Sigmoid colon (tissue), 7 donors: ENCODE measurements around the gene OVCA2. TPM values are rescaled to one million over a fixed set of nuclear protein-coding genes. Genes with fewer than 3 reads are reported as not detected.

ENCODE experiments used
- DNase-seq: peaks from one replicate; pipeline ENCODE4 v3.0.0-alpha.2; 2019
- H3K27ac ChIP-seq, 4 donors: fragments of 200-600 bp; sonication (generic); one replicate each; pipeline ENCODE4 v1.5.1; 2016 to 2019; ENCODE audit warnings: mild to moderate bottlenecking in 1 of 4
- H3K27me3 ChIP-seq, 3 donors: fragments of 200-600 bp; sonication (generic); one replicate each; pipeline ENCODE4 v1.5.1; 2019; ENCODE audit warnings: mild to moderate bottlenecking in 1 of 3
- H3K36me3 ChIP-seq, 4 donors: fragments of 200-600 bp; sonication (generic); one replicate each; pipeline ENCODE4 v1.5.1; 2016 to 2019
- H3K4me1 ChIP-seq, 4 donors: fragments of 200-600 bp; sonication (generic); one replicate each; pipeline ENCODE4 v1.5.1; 2017 to 2019
- H3K4me3 ChIP-seq, 4 donors: fragments of 200-600 bp; sonication (generic); one replicate each; pipeline ENCODE4 v1.5.1; 2017 to 2019; ENCODE audit warnings: mild to moderate bottlenecking in 2 of 4, moderate library complexity in 1 of 4
- H3K9me3 ChIP-seq, 4 donors: fragments of 200-600 bp in 3 of 4; sonication (generic) in 3 of 4; one replicate each; pipeline versions ENCODE4 v1.5.1 to v1.6.1; 2013 to 2019
- CTCF ChIP-seq, 4 experiments: fragments of 450-650 bp in 3 of 4; fragments of 200-600 bp in 1 of 4; IDR thresholded peaks; one replicate each; pipeline ENCODE4 v1.5.1; 2016 to 2019; ENCODE audit warnings: antibody characterized with exemption in 4 of 4, mild to moderate bottlenecking in 3 of 4, moderate library complexity in 2 of 4
- EP300 ChIP-seq, 4 donors: sonication (generic); formaldehyde crosslinking; IDR thresholded peaks; one replicate each; pipeline ENCODE4 v1.6.1; 2017; ENCODE audit warnings: antibody characterized with exemption in 4 of 4
- POLR2A ChIP-seq, 2 donors: fragments of 450-650 bp; IDR thresholded peaks; one replicate each; pipeline ENCODE4 v1.6.1; 2016; ENCODE audit warnings: antibody characterized with exemption in 2 of 2, mild to moderate bottlenecking in 2 of 2, moderate library complexity in 2 of 2
- POLR2AphosphoS5 ChIP-seq, 4 donors: sonication (generic); formaldehyde crosslinking; IDR thresholded peaks; one replicate each; pipeline ENCODE4 v1.6.1; 2017; ENCODE audit warnings: antibody characterized with exemption in 4 of 4
- WGBS, 2 donors: extraction: QIAGEN DNeasy Blood & Tissue Kit; methylation state at CpG; one replicate each; pipeline ENCODE4 v1.1.7; 2013; 5-methylcytosine and 5-hydroxymethylcytosine counted together
- intact Hi-C: fragments of 100-400 bp; cut with DNase I; formaldehyde crosslinking; loops from one replicate; pipeline ENCODE4 v1.15.1; 2023
- polyA plus RNA-seq, 3 donors: library from polyadenylated mRNA; stranded (reverse); fragments of 200-250 nt; gene quantifications; one replicate each; pipeline ENCODE4 v1.2.3, GENCODE V29; 2013
- total RNA-seq, 4 donors: library from RNA; depleted of rRNA; stranded (reverse); fragments of >200 nt; gene quantifications; one replicate each; pipeline ENCODE4 v1.1.0, GENCODE V29; 2016
- donor health status: healthy with polysubstance abuse.
- donor health status: Bipolar disorder and iron deficiency.
- donor health status: healthy.

The OVCA2 gene
- total and polyA plus RNA-seq, 7 donors: 26.3 to 66.8 (median 43.0) TPM

DNA sequence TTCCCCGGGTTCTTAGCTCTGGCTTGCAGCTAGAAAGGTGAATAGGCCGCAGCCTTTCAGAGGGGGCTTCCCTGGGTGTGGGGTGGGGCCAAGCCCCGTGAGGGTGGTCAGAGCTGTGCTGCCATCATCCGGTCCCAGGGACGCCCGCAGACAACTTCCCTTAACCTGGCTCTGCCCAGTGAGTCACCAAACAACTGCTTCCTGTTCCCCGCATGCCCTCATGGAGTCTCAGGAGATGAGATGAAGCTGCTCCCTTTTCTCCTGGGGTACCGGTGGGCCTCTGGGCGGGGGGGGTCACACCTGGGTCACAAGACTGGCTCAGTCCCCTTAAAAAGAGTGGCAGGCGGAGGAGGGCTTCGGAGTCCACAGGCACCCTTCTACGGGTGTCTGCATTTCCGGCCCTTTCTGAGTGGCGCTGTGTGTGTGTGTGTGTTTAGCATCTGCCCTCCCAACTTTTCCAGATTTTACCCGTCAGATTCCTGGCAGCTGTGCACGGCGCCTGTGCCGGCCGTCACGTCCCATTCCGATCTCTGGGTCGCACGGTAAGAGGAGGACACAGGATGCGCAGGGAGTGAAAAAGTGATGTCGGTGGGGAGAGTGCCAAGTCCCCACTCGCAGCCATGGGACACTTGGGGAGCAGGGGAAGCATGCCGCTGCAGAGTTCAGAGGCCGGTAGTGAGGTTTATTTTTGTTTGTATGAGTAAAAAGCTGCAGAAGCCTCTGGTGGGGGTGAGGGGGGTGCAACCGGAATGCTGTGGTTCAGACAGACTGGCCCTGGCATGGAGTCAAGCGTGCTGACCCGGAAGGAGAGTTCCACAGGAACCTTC, 29.8 kb downstream of the OVCA2 start:
- H3K27ac ChIP-seq: peak overlapping the region; percentile 58 to 78 (median 74)
- DNase-seq: peak; percentile 87
- peaks cover 0 to 13% (median 2%) of the 10 kb centered on the region in 4 donors for H3K36me3 ChIP-seq
- no peaks in the 10 kb centered on the region for H3K9me3 ChIP-seq
- no peaks in the 10 kb centered on the region for H3K27me3 ChIP-seq
- H3K4me3 ChIP-seq: no peak overlapping the region
- 76 to 84% methylated on average over 31 of the region's 31 CpGs for whole genome bisulfite sequencing, 2 donors
- intact Hi-C loops: no loop called here
- no peak for TF ChIP-seq POLR2A (IDR thresholded peaks at IDR 0.05)
- TF ChIP-seq POLR2AphosphoS5 (IDR thresholded peaks at IDR 0.05): peak; percentile 24 to 67 (median 62)
- peak in 2 of 4 donors; percentile 28 to 59 for TF ChIP-seq EP300 (IDR thresholded peaks at IDR 0.05)
- H3K4me1 ChIP-seq: peaks cover 0 to 62% (median 46%) of the 10 kb centered on the region in 4 donors

DNA sequence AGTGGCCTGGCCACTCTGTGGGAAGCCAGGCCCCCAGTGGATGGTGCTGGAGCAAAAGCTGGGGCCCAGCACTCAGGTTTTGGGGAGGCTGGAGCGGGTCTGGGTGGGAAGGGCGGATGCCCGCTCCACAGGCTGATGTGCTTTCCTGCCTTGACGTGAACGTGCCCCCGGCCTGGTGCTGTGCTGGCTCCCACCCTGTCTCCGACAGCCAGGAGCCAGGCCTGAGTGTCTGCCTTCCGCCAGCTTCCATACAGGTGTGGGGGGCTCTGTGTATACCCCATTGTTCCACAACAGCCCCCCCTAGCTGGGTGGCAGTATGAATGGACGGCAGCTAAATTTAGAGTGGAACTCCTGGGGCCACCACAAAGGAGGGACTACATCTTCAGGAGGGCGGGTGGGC, 33.1 kb downstream of the OVCA2 start:
- TF ChIP-seq EP300 (IDR thresholded peaks at IDR 0.05): no peak
- no peak for TF ChIP-seq POLR2A (IDR thresholded peaks at IDR 0.05)
- Histone ChIP-seq H3K9me3 (no peaks in the 10 kb centered on the region), H3K36me3 (peaks cover 0 to 32% (median 6%) of the 10 kb centered on the region in 4 donors), H3K4me3 (no peak overlapping the region), H3K27me3 (no peaks in the 10 kb centered on the region), H3K27ac (peak overlapping the region; percentile 51 to 79 (median 68)), H3K4me1 (peaks cover 0 to 45% (median 34%) of the 10 kb centered on the region in 4 donors)
- DNase-seq: no peak
- intact Hi-C loops: no loop called here
- WGBS, 2 donors: 90% methylated on average over 10 of the region's 10 CpGs

DNA sequence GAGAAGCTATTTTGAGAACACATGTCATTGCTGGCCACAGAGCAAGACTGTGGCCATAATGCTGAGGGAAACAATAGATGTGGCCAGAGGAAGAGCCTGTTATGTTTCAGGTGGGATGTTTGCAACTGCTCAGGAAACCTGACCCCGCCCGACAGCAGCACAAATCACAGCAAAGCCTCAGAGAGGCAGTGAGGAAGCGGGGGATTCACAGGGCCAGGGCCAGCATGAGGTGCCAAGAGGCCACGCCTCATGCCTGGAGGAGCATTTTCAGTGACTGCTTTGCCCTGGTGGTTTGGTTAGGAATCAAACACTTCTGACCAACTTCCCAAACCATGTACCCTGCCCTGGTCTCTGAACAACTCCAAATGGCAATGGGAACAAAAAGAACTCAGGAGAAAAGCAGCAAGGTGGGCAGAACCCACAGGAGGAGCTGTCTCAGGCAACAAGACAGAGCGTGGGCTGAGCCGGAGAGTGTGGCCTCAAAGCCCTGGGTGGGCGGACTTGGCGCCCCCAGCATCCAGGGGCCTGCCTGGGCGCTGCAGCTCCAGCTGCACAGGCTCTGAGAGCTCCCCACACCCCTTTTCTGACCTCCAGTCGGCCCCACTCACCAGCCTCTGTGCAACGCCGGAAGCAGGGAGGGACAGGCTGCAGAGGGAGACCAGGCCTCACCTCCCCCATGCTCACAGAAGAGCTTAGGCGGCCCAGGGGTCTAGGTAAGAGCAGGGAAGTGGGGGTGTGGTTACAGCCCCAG, 33.7 kb downstream of the OVCA2 start:
- WGBS, 2 donors: 66 to 80% methylated on average over 13 of the region's 13 CpGs
- Histone ChIP-seq H3K4me1 (peaks cover 0 to 45% (median 34%) of the 10 kb centered on the region in 4 donors), H3K27ac (peak overlapping the region; percentile 51 to 79 (median 68)), H3K27me3 (no peaks in the 10 kb centered on the region), H3K36me3 (peaks cover 0 to 38% (median 9%) of the 10 kb centered on the region in 4 donors), H3K4me3 (no peak overlapping the region), H3K9me3 (no peaks in the 10 kb centered on the region)
- peak; percentile 77 for DNase-seq
- TF ChIP-seq POLR2AphosphoS5 (IDR thresholded peaks at IDR 0.05) (peak in 1 of 4 donors; percentile 22), EP300 (IDR thresholded peaks at IDR 0.05) (no peak), CTCF (IDR thresholded peaks at IDR 0.05) (no peak)
- intact Hi-C loops: no loop called here

DNA sequence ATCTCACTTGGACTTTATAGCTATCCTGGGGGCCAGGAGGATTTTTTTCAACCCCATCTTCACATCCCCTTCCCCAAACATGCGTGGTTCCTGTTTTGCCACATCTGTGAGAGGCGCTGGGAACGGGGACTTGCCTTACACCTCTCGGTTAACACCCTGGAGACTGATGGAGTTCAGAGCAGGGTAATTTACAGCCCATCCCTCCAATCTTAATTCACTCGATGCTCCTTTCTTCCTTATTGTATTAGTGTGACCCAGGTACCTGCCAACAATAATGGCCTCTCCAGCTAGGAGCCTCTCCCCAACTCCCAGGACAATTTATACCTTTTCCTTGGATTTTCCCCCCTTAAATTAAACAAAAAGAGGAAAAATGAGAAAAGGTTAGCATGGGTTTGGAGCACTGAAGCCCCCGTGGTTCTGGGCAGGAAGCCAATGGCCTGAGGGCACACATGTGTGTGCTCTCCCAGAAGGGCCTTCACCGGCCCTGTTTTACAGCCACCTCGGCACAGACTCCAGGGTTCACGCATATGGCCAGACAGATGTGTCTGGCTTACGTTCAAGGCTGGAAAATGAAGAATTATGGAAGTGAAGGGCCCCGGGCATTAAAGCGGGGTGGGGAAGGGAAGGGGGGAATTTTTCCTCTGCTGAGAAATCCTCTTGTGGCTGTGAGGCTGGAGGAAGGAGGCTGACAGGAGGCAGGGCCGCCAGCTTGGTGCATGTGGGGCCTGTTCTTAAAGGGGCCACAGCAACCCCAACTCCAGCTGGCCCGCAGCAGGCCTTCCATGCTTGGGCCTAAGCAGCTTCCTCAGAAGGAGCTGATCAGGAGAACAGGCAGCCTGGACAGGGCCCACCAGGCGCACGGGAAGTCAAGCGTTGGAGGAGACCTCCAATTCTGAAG, 34.5 kb downstream of the OVCA2 start:
- H3K4me1 ChIP-seq: peaks cover 0 to 37% (median 30%) of the 10 kb centered on the region in 4 donors
- peak overlapping the region; percentile 51 to 79 (median 68) for H3K27ac ChIP-seq
- TF ChIP-seq EP300 (IDR thresholded peaks at IDR 0.05) (no peak), POLR2A (IDR thresholded peaks at IDR 0.05) (no peak), POLR2AphosphoS5 (IDR thresholded peaks at IDR 0.05) (no peak), CTCF (IDR thresholded peaks at IDR 0.05) (no peak)
- no peak overlapping the region for H3K4me3 ChIP-seq
- peaks cover 5 to 46% (median 14%) of the 10 kb centered on the region in 4 donors for H3K36me3 ChIP-seq
- no peak for DNase-seq
- H3K9me3 ChIP-seq: no peaks in the 10 kb centered on the region
- H3K27me3 ChIP-seq: no peaks in the 10 kb centered on the region
- WGBS, 2 donors: 62 to 72% methylated on average over 17 of the region's 17 CpGs
- intact Hi-C loops: no loop called here

- TF ChIP-seq CTCF (IDR thresholded peaks at IDR 0.05): no peak
- peak in 1 of 4 donors; percentile 17 for TF ChIP-seq POLR2AphosphoS5 (IDR thresholded peaks at IDR 0.05)
- H3K27me3 ChIP-seq: no peaks in the 10 kb centered on the region
- peaks cover 8 to 53% (median 17%) of the 10 kb centered on the region in 4 donors for H3K36me3 ChIP-seq
- H3K9me3 ChIP-seq: no peaks in the 10 kb centered on the region
- intact Hi-C loops: no loop called here
- peak overlapping the region; percentile 51 to 79 (median 68) for H3K27ac ChIP-seq
- no peak overlapping the region for H3K4me3 ChIP-seq
- WGBS, 2 donors: 86 to 91% methylated on average over 8 of the region's 8 CpGs
- DNase-seq: no peak
- H3K4me1 ChIP-seq: peaks cover 0 to 30% (median 25%) of the 10 kb centered on the region in 4 donors
Observed at GRCh38 chr17:2077040-2077439, 35.2 kb downstream of the OVCA2 start.
